HG02759 (cell line): ENCODE measurements around the gene KLHL29.

Source experiments
- ATAC-seq: cut with Tn5 transposase; IDR thresholded peaks from one replicate; pipeline ENCODE4 v1.9.1; 2021; ENCODE audit warnings: mild to moderate bottlenecking, moderate library complexity; ENCODE audit not compliant: unreplicated experiment

KLHL29 gene

DNA sequence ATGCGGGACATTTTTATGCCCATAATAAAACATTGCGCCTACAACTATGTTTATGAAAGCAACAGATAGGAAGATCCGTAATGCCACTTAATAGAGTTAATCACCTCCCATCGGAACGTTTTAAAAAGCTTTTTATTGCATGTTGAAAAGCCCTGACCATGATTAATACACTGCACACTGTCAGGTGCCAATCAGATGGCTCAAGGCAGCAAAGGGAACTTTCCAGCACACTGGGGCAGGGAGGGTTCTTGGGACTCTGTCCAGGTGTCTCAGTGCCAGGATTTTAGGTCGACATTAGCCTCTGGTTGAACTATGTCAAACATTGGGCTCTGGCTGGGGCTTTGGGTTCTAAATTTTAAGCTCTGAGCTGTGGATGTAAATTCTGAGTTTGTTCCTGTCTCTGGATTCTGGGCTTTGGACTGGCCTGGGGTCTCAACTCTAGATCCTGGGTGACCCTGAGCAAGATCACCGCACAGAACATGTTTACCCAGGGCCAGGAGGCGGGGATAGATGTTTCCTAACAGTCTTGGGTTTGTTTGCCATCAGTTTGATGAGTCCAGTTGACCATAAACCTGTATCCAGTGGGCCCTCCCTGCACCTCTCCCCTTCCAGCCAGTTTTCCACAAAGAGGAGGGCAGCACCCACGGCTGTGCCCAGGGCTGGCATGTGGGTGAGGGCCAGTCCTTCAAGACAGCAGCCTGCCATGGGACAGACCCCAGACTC lies 279.2 kb downstream of the KLHL29 start:
- ATAC-seq = no peak

DNA sequence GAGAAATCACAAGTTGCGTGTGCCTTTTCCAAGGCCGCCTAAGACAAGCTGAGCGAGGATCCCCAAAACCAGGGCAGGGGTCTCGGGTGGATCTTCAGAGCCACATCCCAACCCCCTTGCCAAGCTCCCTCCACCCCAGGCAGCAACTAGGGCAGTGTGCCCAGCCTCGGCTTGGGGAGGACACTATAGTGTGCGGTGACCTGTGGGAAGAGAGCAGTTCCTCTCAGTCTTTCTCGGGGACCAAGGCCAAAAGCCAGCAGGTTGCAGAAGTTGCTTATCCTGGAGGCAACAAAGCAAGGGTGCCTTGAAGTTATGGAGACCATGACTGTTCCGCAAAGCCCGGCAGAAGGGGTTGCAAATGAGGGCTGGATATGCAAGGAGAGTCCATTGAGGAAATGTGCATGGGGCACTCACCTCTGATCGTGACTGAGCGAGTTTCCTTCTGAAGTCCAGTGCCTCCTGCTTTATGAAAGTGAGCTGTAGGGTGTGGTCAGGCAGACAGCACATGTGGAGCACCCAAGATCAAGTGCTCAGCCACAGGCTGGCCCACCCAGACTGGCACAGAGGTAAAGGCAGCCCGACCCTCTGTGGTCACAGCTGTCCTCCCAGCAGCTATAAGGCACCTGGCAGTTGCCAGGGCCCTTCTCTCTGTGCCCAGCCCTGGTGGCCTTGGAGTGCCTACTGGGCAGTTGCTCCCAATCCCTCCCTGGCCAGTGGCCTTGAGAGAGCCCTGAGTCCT lies 281.4 kb downstream of the KLHL29 start:
- no peak for ATAC-seq

DNA sequence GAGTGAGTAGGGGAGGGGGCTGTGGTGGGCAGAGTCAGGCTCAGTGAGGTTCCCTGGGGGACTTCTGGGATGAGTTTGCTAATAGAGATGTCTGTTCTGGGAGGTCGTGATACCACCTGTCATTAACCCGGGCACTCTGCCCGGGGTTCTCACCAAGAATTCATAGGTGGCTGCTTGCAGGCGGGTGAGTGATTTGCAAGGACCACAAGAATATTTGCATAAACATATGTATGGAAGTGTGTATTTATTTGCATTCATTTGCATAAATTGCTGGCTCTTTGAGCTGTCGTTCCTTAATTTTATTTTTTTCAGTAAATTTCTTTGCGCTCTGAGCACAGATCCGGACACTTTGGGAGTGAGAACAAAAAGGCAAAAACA lies 282.0 kb downstream of the KLHL29 start:
- no peak for ATAC-seq

DNA sequence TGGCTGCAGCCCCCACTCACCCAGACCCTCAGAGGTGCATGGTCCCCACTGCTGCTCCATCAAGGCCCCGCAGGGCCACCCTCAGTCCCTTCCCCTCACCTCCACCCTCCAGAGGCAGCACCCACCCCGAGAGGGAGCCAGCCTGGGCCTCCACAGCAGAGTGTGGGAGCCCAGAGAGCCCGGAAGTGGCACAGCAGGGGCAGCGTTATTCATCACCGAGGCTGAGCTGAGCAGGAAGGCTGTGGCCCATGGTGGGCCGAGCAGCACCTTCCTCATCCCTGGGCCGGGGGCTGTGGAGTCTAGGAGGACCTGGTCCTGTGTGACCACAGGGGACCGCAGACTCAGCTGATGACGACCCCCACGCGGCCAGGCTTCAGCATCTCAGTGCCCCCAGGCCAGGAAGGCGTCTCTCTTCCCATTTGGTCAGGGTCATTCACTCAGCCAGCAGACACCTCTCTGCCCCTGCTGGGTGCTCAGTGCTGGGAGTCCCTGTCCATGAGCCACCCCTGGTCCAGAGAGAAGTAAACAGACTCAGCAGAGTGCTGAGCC lies 283.9 kb downstream of the KLHL29 start:
- ATAC-seq = no peak

DNA sequence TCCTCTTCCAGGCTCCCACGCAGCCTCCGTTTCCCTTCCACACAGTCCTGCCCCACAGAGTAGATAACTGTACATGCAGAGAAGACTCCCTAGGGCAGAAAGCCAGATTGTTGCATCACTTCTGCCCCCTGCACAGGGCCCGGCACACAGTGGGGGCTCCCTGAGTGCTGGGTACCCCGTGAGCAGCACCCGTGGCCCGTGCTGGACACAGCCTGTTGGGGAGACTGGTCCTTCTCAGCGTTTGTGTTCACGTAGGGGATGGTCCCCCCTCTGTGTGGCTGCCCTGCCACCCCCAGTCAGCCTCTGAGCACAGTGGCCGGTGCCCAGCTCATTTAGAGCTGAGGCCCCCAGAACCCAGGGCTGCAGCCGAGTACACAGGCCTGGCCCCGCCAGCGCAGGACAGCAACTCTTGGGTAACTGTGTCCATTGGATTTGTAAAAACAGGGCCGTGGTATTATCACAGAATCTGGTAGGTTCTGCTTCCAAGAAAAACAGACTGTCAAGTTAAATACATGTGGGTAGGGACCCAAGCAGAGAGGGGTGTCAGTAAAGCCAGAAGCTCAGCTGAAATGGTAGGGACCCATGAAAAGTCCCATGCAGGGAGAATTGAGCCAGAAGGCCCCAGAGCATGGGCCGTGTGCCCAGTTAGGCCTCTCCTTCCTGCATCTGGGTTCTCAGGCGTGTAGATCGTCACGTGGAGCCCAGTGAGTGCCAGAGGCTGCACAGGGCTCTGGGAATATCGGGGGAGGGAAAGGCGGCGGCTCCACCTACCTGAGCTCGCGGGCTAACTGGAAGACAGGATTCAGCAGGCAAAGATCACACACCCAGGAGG lies 284.6 kb downstream of the KLHL29 start:
- ATAC-seq = no peak

DNA sequence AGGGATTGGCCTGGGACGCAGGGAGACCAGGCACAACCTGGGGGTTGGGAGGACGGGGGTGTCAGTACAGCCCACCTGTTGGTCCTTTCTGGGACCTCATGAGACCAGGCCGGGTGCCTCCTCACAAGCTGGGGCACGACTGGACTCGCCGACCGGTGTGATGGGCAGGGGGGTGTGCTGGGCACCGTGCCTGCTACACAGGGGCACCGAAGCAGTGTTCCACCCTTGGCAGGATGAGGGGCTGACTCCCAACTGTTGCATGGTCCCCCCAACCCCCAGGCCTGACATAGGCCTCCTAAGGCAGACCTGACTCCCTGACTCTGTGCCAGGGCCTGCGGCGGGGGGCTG lies 285.2 kb downstream of the KLHL29 start:
- ATAC-seq = no peak

DNA sequence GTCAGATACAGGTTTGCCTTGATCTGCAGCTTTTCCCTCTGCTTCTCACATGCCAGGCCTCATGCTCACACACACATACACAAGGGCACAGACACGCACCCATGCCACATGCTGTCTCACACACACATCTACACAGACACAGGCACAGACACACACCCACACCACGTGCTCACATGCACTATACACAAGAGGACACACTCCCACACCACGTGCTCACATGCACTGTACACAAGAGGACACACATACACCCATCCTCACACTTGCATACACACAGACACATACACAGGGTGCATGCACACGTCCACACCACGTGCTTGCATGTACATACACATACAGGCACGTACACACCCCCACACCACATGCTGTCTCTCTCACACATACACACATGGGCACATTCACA lies 288.1 kb downstream of the KLHL29 start:
- no peak for ATAC-seq

DNA sequence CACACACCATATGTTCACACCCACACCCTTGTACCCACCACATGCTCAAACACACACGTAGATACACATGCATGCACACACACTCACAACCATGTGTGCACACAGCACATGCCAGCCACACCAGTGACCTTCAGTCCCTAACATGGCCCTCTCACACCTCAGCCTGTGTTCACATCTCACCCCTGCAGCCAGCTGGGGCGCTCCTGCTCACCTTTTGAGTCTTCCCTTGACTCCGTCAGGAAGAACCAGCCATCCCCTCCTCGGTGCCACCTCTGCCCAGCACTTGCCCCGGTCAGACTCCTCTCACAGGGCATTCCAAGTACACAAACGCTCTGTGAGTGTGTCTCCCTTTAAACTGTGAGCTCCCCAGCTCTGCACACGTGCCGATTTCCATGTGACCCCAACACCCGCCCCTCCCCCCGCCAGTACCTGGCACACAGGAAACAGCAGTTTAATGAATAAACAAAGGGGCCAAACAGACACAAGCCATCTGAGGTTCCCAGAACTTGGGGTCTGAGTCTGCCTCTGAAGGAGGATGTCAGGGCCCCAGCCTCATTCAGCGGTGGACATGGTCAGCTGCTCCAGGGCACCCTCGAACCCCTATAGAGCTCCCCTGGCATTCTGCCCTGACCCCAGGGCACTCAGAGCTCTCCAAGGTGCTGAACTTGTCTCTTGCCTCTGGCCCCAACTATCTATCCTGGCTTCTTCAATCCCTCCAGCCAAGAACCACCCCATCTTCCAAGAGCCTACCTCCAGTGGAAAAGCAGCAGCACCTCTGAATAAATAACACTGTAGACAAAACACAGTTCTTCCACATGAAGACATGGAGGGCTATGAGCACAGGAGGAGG lies 289.1 kb downstream of the KLHL29 start:
- ATAC-seq = no peak

DNA sequence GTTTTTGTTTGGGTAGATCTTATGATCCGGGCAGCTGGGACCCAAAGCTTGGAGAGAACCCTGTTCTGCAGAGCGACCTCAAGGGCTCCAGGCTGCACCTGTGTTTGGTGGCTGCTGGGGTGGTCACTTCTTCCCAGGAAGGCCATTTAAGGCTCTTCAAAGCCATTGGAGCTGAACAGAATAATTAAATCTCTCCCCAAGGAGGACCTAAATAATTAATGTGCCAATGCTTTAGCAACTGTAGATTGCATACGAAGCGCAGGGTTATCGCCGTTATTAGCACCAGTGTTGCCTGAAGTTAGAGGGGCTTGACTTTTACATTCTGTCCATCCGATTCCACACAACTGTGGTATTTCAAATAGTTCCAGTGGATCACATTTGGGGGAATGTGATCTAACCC lies 290.5 kb downstream of the KLHL29 start:
- ATAC-seq = no peak

DNA sequence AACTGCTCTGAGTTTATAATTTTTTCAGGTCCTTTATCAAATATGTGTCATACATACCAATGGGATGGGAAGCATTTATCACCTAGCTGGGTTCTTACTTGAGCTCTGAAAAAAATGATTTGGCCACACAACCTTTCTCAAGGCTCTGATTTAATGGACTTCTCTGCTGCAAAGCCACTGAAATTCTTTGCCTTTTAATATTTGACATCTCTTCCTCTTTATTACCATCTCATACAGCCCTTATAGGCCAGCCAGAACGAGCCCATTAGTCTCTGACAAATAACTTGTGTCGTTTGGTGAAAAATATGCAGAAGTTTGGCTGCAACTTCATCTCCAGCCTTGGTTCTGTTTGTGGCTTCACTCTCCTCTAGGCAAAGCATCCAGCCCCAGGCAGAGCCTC lies 292.9 kb downstream of the KLHL29 start:
- ATAC-seq = no peak

DNA sequence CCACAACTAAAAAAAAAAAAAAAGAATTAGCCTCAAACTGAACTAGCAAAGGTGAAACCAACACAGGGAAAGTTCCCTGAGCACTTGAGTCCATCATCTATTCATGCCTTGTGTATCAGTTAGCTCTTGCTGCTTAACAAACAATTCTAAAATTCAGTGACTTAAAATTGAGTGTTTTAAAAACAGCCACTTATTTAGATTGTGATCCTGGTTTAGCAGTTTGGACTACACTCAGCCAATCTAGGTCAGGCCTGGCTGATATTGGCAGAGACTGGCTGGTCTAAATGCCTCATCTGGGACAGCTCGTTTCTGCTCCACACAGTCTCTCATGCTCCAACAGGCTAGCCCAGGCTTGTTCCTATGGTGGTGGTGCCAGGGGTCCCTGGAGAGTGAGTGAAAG lies 294.1 kb downstream of the KLHL29 start:
- ATAC-seq = no peak

DNA sequence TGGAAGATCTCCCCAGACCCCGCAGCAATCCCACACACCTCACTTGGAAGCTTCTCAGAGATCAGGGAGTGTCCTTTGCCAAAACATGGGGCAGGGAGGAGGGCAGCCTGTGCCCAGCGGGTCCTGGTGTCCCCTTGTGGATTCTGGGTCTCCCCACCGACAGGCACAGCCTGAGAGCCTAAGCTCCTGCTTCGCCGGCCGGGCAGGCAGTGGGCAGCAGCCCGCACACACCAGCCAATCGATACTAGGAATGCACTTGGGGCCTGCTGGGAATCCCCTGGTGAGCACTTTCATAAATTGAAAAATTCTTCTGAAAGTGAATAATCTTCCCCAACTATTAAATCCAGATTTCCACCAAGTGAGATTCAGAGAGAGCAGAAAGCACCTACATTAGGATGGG lies 296.0 kb downstream of the KLHL29 start:
- no peak for ATAC-seq

DNA sequence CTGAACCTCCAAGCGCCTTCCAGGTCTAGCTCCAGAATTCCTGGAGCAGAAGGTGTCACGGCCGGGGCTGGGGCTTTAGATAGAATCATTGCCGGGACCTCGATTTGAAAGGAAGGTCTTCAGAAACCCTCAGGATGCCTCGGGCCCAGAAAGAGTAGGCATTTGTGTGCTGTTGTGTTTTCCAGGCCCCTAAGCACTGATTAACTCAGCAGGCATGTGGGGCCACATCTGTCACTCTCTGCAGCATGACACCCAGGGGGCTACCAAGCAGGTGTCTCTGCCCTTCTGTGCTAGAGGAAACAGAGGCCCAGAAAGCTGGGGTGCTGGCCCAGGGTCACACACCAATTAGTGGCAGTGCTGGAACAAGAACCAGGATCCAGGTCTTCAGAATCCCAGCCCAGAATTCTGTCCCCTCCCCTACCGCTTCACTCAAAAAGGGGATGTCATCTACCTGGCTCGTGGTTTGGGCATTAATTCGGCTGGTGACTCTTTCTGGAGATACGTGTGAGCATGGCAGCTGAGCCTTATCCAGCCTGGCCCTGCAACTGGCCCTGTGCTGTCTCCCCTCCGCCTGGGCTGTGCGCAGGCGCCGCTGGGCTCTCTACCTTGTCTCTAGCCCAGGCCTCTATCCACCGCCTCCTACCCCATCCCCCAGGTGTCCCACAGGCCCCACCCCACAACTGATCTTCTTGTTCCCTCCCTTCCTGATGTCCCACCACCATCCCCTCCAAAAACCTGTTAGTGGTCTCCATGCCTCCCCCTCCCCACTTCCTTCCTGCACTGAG lies 296.6 kb downstream of the KLHL29 start:
- ATAC-seq = no peak

DNA sequence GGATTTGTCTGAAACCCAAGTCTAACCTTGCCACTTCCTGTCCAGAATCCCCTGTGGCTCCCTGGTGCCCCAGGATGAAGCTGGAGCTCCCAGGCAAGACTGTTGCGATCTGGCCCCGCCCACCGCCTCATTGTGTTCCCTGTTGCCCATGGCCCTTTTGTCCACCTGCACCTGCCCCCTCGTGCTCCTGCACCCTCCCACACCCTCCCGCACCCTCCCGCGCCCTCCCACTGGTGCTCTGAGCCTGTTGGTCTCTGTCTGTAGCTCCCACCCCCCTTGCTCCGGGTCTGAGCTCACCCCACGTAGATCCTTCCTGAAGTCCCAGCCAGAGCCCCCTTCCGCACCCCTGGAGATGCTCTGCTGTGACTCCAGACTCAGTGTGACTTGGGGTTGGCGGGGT lies 297.5 kb downstream of the KLHL29 start:
- ATAC-seq = no peak

DNA sequence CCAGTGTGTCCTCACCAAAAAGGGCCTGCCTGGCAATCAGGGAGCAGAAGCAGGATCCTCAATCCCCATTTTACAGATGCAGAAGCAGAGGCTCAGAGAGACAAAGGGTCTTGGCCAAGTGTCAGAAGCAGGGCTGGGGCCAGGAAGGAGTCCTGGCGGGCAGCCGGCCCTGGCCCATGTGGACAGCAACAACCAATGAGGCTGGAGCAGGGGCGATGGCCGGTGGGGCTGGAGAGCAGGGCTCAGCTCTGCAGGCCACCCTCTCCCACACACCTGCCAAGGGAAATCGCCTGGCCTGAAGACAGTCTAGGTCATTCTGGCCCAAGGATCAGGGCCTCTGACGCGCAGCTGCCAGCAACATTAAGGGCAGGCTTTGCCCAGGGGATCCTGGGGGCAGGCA lies 298.0 kb downstream of the KLHL29 start:
- no peak for ATAC-seq

DNA sequence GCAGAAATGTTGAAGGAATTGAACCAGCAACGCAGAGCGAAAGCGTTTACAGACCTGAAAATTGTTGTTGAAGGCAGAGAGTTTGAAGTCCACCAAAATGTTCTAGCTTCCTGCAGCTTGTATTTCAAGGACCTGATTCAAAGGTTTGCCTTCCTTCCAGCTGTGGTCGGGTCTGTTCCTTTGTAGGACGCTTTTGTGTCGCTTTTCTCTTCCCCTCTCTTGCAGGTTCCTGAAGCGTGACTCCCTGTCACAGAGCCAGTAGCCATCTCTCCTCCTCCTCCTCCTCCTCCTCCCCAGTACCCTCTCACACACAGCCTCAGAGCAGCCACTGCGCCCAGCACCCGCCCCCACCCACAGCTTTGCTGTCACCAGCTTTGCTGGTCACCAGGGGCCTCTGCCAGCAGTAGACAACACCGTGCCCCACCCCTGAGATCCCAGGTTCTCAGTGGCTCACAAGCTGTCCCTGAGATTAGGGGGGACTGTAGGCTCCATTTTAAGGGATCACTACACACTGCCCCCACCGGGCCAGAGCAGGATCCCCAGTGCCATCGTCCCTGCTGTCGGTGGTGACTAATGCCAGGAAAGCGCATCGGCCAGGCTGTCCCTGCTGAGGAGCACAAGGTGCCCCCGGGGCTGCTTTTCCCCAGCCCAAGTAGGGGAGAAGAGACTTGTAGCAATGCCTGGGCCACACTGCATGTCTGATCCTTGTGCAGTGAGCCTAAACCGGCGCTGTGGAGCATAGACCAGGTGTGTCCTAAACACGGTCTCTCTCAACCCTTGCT lies 299.6 kb downstream of the KLHL29 start:
- no peak for ATAC-seq

DNA sequence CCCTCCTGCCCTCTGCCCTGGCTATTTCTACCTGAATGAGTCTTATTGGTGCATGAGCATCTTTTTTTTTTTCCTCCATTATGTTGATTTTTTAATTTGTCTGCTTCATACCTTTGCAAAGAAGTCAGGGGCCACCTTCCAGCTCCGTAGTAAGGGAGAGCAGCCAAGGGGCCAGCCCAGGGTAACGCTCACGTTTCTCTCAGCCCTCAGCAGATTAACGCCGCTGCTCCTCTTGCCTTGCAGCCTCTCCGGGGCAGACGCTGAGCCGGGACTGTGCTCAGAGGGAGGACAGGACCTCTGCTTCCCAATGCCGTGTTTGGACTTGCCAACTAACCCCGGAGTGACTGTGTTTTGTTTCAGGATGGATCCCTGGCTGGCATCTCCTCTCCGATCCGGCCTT lies 300.2 kb downstream of the KLHL29 start:
- ATAC-seq = no peak

DNA sequence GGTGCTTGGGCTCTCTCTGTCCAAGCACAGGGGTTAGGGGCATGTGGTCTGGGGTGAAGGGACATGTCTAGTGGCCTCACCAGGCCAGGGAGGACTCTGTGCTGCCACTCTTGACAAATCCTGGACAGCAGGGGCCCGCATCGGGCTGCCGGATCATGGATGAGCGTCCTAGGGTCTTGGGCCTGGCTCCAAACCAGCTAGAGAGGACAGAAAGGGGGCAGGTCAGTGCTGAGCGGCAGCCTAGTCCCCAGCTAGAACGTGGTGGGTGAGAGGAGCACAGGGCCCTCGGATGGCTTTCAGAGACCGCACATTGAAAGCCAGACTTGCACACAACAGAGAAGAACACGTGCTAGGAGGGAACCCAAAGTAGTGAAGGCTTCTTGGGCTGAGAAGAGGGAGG lies 300.7 kb downstream of the KLHL29 start:
- no peak for ATAC-seq

DNA sequence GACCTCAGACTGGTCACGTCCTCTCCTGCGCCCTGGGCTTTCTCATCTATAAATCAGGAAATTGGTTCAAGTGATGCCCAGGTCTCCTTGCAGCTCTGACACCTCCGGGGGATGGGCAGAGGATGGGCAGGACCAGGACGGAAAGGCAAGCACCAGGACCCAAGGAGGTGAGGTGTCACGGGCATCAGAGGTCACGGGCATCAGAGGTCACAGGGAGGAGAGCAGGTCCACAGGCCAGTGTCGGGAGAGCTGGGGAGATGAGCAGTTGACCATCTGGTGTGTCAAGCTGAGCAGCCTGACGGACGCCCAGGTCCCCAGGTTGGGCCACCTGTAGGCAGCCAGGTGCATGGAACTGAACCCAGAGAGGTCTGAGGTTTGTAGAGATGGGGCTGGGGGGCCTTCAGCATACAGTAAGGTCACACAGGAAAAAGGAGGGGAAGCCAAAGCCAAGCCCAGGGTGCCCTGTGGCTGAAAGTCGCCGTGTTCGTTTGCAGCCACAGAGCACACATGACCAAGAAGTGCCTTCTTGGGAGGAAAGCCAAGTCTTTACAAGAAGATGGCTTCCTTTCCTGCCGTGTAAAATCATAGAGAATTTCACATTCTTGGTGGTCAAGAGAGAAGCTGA lies 301.5 kb downstream of the KLHL29 start:
- ATAC-seq = no peak
